OCI-LY1 (cell line): ENCODE data around the gene DNAJB14.
A peak's percentile ranks its signal among the peaks of the same experiment; 100 is the strongest.

Experiments
- H2AFZ ChIP-seq: fragments of 200-600 bp; sonication (generic), shearing (Covaris generic); 2 replicates; pipeline ENCODE4 v1.6.0; 2014; ENCODE audit warnings: antibody characterized with exemption, mild to moderate bottlenecking, low read length
- H3F3A ChIP-seq: fragments of 200-600 bp; sonication (generic), shearing (Covaris generic); 2 replicates; pipeline ENCODE4 v1.6.0; 2014; ENCODE audit warnings: mild to moderate bottlenecking, antibody characterized with exemption, low read length, moderate library complexity; ENCODE audit not compliant: insufficient read depth
- H3K27ac ChIP-seq: fragments of 200-600 bp; sonication (generic); 2 replicates; pipeline ENCODE4 v1.5.1; 2014; ENCODE audit warnings: low read length, mixed run types, mild to moderate bottlenecking, low read depth; ENCODE audit not compliant: poor library complexity, severe bottlenecking
- H3K27me3 ChIP-seq: fragments of 200-600 bp; sonication (generic); 2 replicates; pipeline ENCODE4 v1.6.0; 2014; ENCODE audit warnings: antibody characterized with exemption, mild to moderate bottlenecking, low read length, moderate library complexity; ENCODE audit not compliant: insufficient read depth
- H3K36me3 ChIP-seq: fragments of 200-600 bp; sonication (generic); 2 replicates; pipeline ENCODE4 v1.6.1; 2014; ENCODE audit warnings: mild to moderate bottlenecking, antibody characterized with exemption, low read length, moderate library complexity, mixed read lengths; ENCODE audit not compliant: insufficient read depth
- H3K4me1 ChIP-seq: fragments of 200-600 bp; sonication (generic); 2 replicates; pipeline ENCODE4 v1.5.1; 2014; ENCODE audit warnings: mild to moderate bottlenecking, low read length, moderate library complexity; ENCODE audit not compliant: insufficient read depth, severe bottlenecking
- H3K4me2 ChIP-seq: fragments of 200-600 bp; sonication (generic), shearing (Covaris generic); 2 replicates; pipeline ENCODE4 v1.6.1; 2014; ENCODE audit warnings: low read length
- H3K4me3 ChIP-seq: fragments of 200-600 bp; sonication (generic); 2 replicates; pipeline ENCODE4 v1.5.1; 2014; ENCODE audit warnings: low read length, low read depth, mild to moderate bottlenecking, mixed read lengths; ENCODE audit not compliant: poor library complexity, severe bottlenecking
- H3K79me2 ChIP-seq: fragments of 200-600 bp; shearing (Covaris generic); 2 replicates; pipeline ENCODE4 v1.6.1; 2016; ENCODE audit warnings: mixed run types, low read length, mixed read lengths; ENCODE audit not compliant: insufficient read depth
- H3K9ac ChIP-seq: fragments of 200-600 bp; sonication (generic), shearing (Covaris generic); 2 replicates; pipeline ENCODE4 v1.6.1; 2014; ENCODE audit warnings: mild to moderate bottlenecking, low read length, mixed read lengths
- H3K9me2 ChIP-seq: fragments of 200-600 bp; sonication (generic), shearing (Covaris generic); 2 replicates; pipeline ENCODE4 v1.6.1; 2014; ENCODE audit warnings: low read depth, mild to moderate bottlenecking, low read length, mixed read lengths
- H3K9me3 ChIP-seq: fragments of 200-600 bp; shearing (Covaris generic); 2 replicates; pipeline ENCODE4 v1.6.1; 2014; ENCODE audit warnings: low read length, mixed read lengths
- H4K20me1 ChIP-seq: fragments of 200-600 bp; sonication (generic), shearing (Covaris generic); 2 replicates; pipeline ENCODE4 v1.6.0; 2016; ENCODE audit warnings: mild to moderate bottlenecking, low read length; ENCODE audit not compliant: insufficient read depth
- EZH2 ChIP-seq: fragments of 200-600 bp; sonication (generic), shearing (Covaris generic); IDR thresholded peaks from 2 replicates; pipeline ENCODE4 v1.8.0; 2017; ENCODE audit warnings: borderline replicate concordance, mixed run types, mild to moderate bottlenecking, antibody characterized with exemption, low read length, moderate library complexity, mixed read lengths
- TF ChIP-seq, protein P1 (sequence below): fragments of 200-600 bp; sonication (generic), shearing (Covaris generic); IDR thresholded peaks from 2 replicates; pipeline ENCODE4 v1.5.1; 2017; ENCODE audit warnings: mild to moderate bottlenecking, antibody characterized with exemption, low read length, moderate library complexity, mixed read lengths

Gene DNAJB14

DNA sequence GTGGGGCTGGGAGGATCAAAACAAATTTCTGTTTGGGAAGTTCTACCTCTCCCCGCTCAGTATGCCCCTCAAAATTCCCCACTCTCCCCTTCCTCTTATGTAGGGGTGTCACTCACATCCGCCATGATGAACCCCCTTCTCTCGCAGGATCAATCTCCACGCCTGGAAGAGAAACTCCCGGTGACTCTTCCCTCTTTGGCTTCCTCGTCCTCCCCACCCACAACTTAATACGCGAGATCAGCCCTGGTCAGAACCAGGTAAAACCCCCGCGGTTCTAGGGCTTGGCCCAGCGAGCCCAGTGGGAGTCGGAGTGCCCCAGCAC is 52.6 kb downstream of the DNAJB14 start:
- H3K4me3 ChIP-seq: peak overlapping the region; percentile 99

DNA sequence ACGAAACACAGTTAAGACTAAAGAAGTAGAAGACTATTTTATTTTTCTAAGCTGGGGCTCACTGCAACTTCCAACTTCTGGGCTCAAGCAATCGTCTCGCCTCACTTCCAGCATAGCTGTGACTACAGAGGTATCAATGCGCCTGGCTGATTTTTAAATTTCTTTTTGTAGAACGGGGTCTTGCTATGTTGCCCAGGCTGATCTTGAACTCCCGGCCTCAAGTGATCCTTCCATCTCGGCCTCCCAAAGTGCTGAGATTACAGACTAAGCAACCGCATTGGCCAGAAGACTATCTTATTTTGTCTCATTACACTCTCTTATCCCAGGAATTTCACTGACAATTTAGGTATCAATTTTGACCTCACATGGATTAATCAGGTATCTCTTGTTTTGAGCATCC is 53.4 kb downstream of the DNAJB14 start:
- no peak overlapping the region for H2AFZ ChIP-seq
- H3K4me3 ChIP-seq: peak overlapping the region; percentile 99
- H3K4me1 ChIP-seq: peaks cover 27% of the 10 kb centered on the region
- H4K20me1 ChIP-seq: no peaks in the 10 kb centered on the region
- no peaks in the 10 kb centered on the region for H3K27me3 ChIP-seq
- no peaks in the 10 kb centered on the region for H3K9me2 ChIP-seq
- H3K4me2 ChIP-seq: peak overlapping the region; percentile 74
- H3K79me2 ChIP-seq: peaks cover 43% of the 10 kb centered on the region
- H3K36me3 ChIP-seq: peaks cover 12% of the 10 kb centered on the region; the same call in 1 of the 2 replicates
- no peak for TF ChIP-seq EZH2
- TF ChIP-seq, protein P1, sequence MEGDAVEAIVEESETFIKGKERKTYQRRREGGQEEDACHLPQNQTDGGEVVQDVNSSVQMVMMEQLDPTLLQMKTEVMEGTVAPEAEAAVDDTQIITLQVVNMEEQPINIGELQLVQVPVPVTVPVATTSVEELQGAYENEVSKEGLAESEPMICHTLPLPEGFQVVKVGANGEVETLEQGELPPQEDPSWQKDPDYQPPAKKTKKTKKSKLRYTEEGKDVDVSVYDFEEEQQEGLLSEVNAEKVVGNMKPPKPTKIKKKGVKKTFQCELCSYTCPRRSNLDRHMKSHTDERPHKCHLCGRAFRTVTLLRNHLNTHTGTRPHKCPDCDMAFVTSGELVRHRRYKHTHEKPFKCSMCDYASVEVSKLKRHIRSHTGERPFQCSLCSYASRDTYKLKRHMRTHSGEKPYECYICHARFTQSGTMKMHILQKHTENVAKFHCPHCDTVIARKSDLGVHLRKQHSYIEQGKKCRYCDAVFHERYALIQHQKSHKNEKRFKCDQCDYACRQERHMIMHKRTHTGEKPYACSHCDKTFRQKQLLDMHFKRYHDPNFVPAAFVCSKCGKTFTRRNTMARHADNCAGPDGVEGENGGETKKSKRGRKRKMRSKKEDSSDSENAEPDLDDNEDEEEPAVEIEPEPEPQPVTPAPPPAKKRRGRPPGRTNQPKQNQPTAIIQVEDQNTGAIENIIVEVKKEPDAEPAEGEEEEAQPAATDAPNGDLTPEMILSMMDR: no peak
- peak overlapping the region; percentile 87; the same call in 1 of the 2 replicates for H3K9ac ChIP-seq
- no peaks in the 10 kb centered on the region for H3K9me3 ChIP-seq
- H3F3A ChIP-seq: no peaks in the 10 kb centered on the region
- no peak overlapping the region for H3K27ac ChIP-seq

More for the DNA sequence above, 52.6 kb downstream of the DNAJB14 start:
- Histone ChIP-seq H3K27ac (peak overlapping the region; percentile 45), H3K9me3 (no peaks in the 10 kb centered on the region), H4K20me1 (no peaks in the 10 kb centered on the region), H3K36me3 (peaks cover 12% of the 10 kb centered on the region; the same call in 1 of the 2 replicates), H3K9ac (peak overlapping the region; percentile 87), H2AFZ (no peak overlapping the region; the same call in 1 of the 2 replicates), H3K4me1 (peaks cover 27% of the 10 kb centered on the region), H3K27me3 (no peaks in the 10 kb centered on the region), H3F3A (no peaks in the 10 kb centered on the region), H3K79me2 (peaks cover 39% of the 10 kb centered on the region), H3K9me2 (no peaks in the 10 kb centered on the region), H3K4me2 (peak overlapping the region; percentile 74)
- no peak for TF ChIP-seq EZH2
- TF ChIP-seq, protein P1: no peak

DNA sequence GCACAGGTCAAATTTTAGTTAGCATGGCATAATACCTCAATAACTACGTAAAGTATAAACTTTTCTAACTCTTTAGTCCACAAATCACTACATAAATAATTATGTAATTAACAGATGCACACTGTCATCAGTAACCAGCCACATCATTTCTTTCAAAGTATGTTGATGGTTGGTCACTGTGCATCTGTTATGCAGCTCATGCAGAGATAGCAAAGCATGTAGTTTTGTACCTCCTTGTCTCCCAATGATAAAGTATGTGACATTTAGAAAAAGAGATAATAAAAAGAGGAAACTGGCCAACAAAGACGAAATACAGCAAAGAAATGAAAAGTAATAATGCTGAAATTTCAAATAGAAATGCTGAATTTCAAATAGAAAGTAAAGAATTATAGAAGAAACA is 55.1 kb downstream of the DNAJB14 start:
- H3K27ac ChIP-seq: no peak overlapping the region
- no peaks in the 10 kb centered on the region for H4K20me1 ChIP-seq

More for the DNA sequence above, 55.1 kb downstream of the DNAJB14 start:
- Histone ChIP-seq H3K4me3 (no peak overlapping the region), H3K9me2 (no peaks in the 10 kb centered on the region), H3K4me2 (no peak overlapping the region), H3K9ac (no peak overlapping the region), H3F3A (no peaks in the 10 kb centered on the region), H3K4me1 (peaks cover 27% of the 10 kb centered on the region), H3K36me3 (peaks cover 19% of the 10 kb centered on the region; the same call in 1 of the 2 replicates), H2AFZ (no peak overlapping the region), H3K79me2 (peaks cover 43% of the 10 kb centered on the region), H3K27me3 (no peaks in the 10 kb centered on the region), H3K9me3 (no peaks in the 10 kb centered on the region)
- no peak for TF ChIP-seq EZH2
- TF ChIP-seq, protein P1: no peak
